Stomach (tissue), 9 donors: ENCODE results near the gene PRRX2. TPM values are rescaled to one million over a fixed set of nuclear protein-coding genes. Genes with fewer than 3 reads are reported as not detected.

Experiments
- DNase-seq, 2 donors: peaks; one replicate each; pipeline versions ENCODE4 v3.0.0 to v3.0.0-alpha.2; 2013 to 2019
- H3K27ac ChIP-seq, 5 donors: fragments of 200-600 bp in 4 of 5; sonication (generic) in 4 of 5; one replicate each; pipeline ENCODE4 v1.5.1; 2013 to 2019; ENCODE audit warnings: mild to moderate bottlenecking in 1 of 5, moderate library complexity in 1 of 5
- H3K27me3 ChIP-seq, 3 donors: fragments of 200-600 bp; sonication (generic); one replicate each; pipeline ENCODE4 v1.5.1; 2017 to 2019; ENCODE audit warnings: mixed run types in 1 of 3
- H3K36me3 ChIP-seq, 4 donors: fragments of 200-600 bp; sonication (generic); 1 replicate in 3 of 4; 2 replicates in 1 of 4; pipeline ENCODE4 v1.5.1; 2016 to 2019
- H3K4me1 ChIP-seq, 4 donors: fragments of 200-600 bp; sonication (generic); one replicate each; pipeline ENCODE4 v1.5.1; 2016 to 2019
- H3K4me3 ChIP-seq, 4 donors: fragments of 200-600 bp; sonication (generic) in 3 of 4; one replicate each; pipeline ENCODE4 v1.5.1; 2016 to 2019; ENCODE audit warnings: mild to moderate bottlenecking in 1 of 4
- H3K9me3 ChIP-seq, 4 donors: fragments of 200-600 bp; sonication (generic); one replicate each; pipeline ENCODE4 v1.5.1; 2016 to 2019
- EP300 ChIP-seq: sonication (generic); formaldehyde crosslinking; IDR thresholded peaks from one replicate; pipeline ENCODE4 v1.6.1; 2017; ENCODE audit warnings: antibody characterized with exemption
- POLR2A ChIP-seq, 4 donors: fragments of 450-650 bp; IDR thresholded peaks; one replicate each; pipeline ENCODE4 v1.6.1; 2016; ENCODE audit warnings: antibody characterized with exemption in 4 of 4, control low read depth in 2 of 4, mild to moderate bottlenecking in 1 of 4, moderate library complexity in 1 of 4
- POLR2AphosphoS5 ChIP-seq, 3 donors: sonication (generic); formaldehyde crosslinking; IDR thresholded peaks; one replicate each; pipeline ENCODE4 v1.6.1; 2016; ENCODE audit warnings: antibody characterized with exemption in 3 of 3
- WGBS, 5 donors: extraction: QIAGEN DNeasy Blood & Tissue Kit in 3 of 5; methylation state at CpG; one replicate each; pipeline versions ENCODE4 v1.1.5 to v1.1.7; 2013 to 2018; 5-methylcytosine and 5-hydroxymethylcytosine counted together
- intact Hi-C: fragments of 100-400 bp; cut with DNase I; formaldehyde crosslinking; loops from one replicate; pipeline ENCODE4 v1.15.1; 2023; ENCODE audit warnings: low total_unique reads
- polyA plus RNA-seq, 3 donors: library from polyadenylated mRNA; stranded (reverse); fragments of 200-250 nt; gene quantifications; one replicate each; pipeline ENCODE4 v1.2.3, GENCODE V29; 2013
- total RNA-seq, 5 donors: library from RNA; depleted of rRNA; stranded (reverse); fragments of >200 nt; gene quantifications; one replicate each; pipeline versions ENCODE4 v1.1.0 to v1.2.3, GENCODE V29; 2014 to 2016
- TF ChIP-seq, protein P1 (sequence below), 7 experiments: fragments of 450-650 bp in 4 of 7; fragments of 200-600 bp in 3 of 7; sonication (generic) in 3 of 7; IDR thresholded peaks; one replicate each; pipeline ENCODE4 v1.5.1; 2016 to 2019; ENCODE audit warnings: antibody characterized with exemption in 7 of 7, control low read depth in 2 of 7, mild to moderate bottlenecking in 1 of 7
- donor health status: healthy with polysubstance abuse.
- donor health status: Bipolar disorder and iron deficiency.
- donor health status: healthy.

PRRX2 gene
- total and polyA plus RNA-seq, 8 donors, result 0.87 to 8.4 (median 3.0) TPM; not detected in 2

DNA sequence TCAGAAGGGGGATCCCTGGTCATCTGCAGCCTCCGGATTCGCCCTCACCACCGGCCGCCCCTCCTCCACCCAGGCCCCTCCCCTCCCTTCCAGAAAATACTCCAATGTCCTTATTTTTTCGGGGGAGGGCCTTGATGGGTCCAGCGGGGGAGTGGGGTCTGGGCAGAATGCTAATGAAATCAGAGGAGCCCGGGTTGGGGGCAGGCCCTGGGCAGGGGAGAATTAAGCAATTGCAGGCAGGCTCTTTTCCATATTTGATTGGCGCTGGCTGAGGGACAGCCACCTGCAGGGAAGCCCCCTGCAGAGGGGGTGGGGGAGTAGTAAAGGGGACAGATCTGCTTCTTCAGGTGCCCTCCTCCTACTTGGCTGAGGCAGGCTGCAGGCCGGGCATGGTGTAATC, 21.3 kb downstream of the PRRX2 start:
- intact Hi-C loops, result no loop called here
- Histone ChIP-seq H3K27ac (no peak overlapping the region), H3K27me3 (peaks cover 0 to 18% (median 0%) of the 10 kb centered on the region in 3 donors), H3K4me1 (no peaks in the 10 kb centered on the region), H3K9me3 (no peaks in the 10 kb centered on the region), H3K36me3 (no peaks in the 10 kb centered on the region), H3K4me3 (no peak overlapping the region)
- WGBS, 5 donors, result 61 to 69% (median 64%) methylated on average over 9 of the region's 9 CpGs
- DNase-seq, result no peak
- TF ChIP-seq POLR2AphosphoS5 (IDR thresholded peaks at IDR 0.05), result no peak

DNA sequence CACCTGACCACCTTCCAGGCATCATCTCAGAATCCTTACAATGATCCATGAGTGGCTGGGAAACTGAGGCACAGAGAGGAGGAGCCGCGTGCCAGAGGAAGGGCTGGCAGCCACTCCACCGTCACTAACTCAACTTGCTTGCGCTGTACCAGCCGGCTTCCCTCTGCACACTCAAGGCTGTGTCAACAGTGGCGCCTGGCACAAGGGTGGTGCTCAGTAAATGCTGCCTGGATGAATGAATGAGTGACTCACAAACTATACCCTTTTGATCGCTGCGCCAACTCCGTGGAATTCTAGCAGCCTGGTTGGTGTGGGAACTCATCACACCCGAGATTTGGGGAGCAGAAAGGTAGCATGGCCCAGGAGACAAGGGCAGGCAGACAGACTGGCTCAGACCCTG, 21.9 kb downstream of the PRRX2 start:
- TF ChIP-seq EP300 (no peak), POLR2AphosphoS5 (IDR thresholded peaks at IDR 0.05) (peak in 1 of 3 donors; percentile 16)
- H3K27ac ChIP-seq, result no peak overlapping the region
- no peaks in the 10 kb centered on the region for H3K4me1 ChIP-seq
- H3K27me3 ChIP-seq, result peaks cover 0 to 12% (median 0%) of the 10 kb centered on the region in 3 donors
- WGBS, 5 donors, result 47 to 76% (median 59%) methylated on average over 9 to 10 of the region's 10 CpGs
- peak in 1 of 2 donors; percentile 60 for DNase-seq
- no peaks in the 10 kb centered on the region for H3K36me3 ChIP-seq
- H3K9me3 ChIP-seq, result no peaks in the 10 kb centered on the region
- no peak overlapping the region for H3K4me3 ChIP-seq
- intact Hi-C loops, result no loop called here

DNA sequence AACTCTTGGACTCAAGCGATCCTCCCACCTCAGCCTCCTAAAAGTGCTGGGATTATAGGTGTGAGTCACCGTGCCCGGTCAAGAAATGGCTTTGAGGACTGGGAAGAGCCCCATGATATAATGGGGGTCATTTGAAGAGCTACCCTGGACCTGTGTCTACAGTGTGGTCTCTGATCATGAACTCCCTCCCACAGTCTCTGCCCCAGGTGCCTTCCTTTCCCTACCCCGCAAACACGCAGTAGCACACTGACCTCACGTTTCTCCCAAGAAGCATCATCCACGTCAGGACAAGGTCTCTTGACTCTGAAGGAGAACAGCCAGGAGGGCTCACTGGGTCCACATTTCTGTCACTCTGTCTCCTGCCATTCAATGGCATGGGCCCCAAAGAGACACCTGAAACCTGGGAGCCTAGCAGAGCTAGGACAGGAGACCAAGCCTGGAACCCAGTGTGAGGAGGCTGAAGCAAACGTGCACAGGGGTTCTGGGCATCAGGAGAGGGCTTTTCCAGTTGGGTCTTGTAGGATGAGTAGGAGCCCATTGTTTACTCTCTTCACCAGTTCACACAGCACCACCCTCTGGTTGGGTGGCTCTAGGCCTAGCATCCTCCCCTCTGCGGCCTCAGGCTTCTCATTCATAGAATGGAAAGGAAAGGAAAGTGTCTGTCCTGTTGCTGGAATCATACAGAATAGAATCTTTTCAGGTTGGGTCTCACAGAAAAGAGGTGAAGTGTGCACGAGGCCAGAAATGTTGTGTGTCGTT, 23.0 kb downstream of the PRRX2 start:
- no peak for DNase-seq
- Histone ChIP-seq H3K4me3 (no peak overlapping the region), H3K27ac (no peak overlapping the region), H3K27me3 (peaks cover 0 to 7% (median 0%) of the 10 kb centered on the region in 3 donors), H3K4me1 (no peaks in the 10 kb centered on the region), H3K36me3 (no peaks in the 10 kb centered on the region), H3K9me3 (no peaks in the 10 kb centered on the region)
- WGBS, 5 donors, result 84 to 90% (median 87%) methylated on average over 11 of the region's 11 CpGs
- intact Hi-C loops, result no loop called here
- no peak for TF ChIP-seq EP300

DNA sequence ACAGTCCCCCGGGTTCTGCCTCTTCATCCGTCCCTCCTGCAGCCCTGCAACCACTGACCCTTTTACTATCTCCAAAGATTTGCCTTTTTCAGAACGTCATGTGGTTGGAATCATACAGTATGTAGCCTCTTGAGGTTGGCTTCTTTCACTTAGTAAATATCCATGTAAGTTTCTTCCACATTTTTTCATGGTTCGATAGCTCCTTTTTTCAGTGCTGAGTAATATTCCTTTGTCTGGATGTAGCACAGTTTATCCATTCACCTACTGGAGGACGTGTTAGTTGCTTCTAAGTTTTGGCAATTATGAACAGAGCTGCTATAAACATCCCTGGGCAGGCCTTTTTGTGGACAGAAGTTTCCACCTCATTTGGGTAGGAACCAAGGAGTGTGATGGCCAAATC, 27.1 kb downstream of the PRRX2 start:
- Histone ChIP-seq H3K4me3 (no peak overlapping the region), H3K27ac (no peak overlapping the region), H3K36me3 (no peaks in the 10 kb centered on the region), H3K4me1 (peaks cover 8 to 11% (median 9%) of the 10 kb centered on the region in 4 donors), H3K27me3 (peaks cover 0 to 40% (median 13%) of the 10 kb centered on the region in 3 donors), H3K9me3 (no peaks in the 10 kb centered on the region)
- no peak for DNase-seq
- 79 to 87% (median 83%) methylated on average over 5 of the region's 5 CpGs for WGBS, 5 donors
- TF ChIP-seq POLR2AphosphoS5 (IDR thresholded peaks at IDR 0.05) (no peak), EP300 (no peak), POLR2A (IDR thresholded peaks at IDR 0.05) (no peak)
- TF ChIP-seq, protein P1, sequence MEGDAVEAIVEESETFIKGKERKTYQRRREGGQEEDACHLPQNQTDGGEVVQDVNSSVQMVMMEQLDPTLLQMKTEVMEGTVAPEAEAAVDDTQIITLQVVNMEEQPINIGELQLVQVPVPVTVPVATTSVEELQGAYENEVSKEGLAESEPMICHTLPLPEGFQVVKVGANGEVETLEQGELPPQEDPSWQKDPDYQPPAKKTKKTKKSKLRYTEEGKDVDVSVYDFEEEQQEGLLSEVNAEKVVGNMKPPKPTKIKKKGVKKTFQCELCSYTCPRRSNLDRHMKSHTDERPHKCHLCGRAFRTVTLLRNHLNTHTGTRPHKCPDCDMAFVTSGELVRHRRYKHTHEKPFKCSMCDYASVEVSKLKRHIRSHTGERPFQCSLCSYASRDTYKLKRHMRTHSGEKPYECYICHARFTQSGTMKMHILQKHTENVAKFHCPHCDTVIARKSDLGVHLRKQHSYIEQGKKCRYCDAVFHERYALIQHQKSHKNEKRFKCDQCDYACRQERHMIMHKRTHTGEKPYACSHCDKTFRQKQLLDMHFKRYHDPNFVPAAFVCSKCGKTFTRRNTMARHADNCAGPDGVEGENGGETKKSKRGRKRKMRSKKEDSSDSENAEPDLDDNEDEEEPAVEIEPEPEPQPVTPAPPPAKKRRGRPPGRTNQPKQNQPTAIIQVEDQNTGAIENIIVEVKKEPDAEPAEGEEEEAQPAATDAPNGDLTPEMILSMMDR (IDR thresholded peaks at IDR 0.05), result no peak
- intact Hi-C loops, result no loop called here

DNA sequence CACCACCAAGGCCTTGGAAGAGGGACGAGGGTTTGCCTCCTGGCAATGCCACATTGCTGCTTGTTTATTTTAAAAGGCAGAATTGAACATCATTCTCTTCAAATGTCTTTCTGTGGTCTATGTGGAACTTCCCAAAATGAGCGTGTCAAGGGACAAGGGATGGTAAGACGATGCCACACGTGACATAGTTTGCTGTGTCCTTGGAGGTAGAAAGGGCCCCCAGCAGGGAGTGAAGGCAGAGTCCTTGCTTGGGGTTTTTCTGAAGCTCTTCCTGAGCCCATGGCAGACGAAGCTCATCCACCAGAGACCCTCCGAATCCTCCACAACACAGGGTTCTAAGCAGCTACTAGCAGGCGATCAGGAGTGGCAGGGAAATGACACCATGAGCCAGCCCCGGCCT, 28.3 kb downstream of the PRRX2 start:
- no peaks in the 10 kb centered on the region for H3K36me3 ChIP-seq
- H3K27ac ChIP-seq, result no peak overlapping the region
- intact Hi-C loops, result no loop called here
- H3K9me3 ChIP-seq, result no peaks in the 10 kb centered on the region
- H3K4me3 ChIP-seq, result no peak overlapping the region
- DNase-seq, result no peak
- TF ChIP-seq POLR2A (IDR thresholded peaks at IDR 0.05) (no peak), POLR2AphosphoS5 (IDR thresholded peaks at IDR 0.05) (no peak), EP300 (no peak)
- TF ChIP-seq, protein P1 (IDR thresholded peaks at IDR 0.05), result no peak
- WGBS, 5 donors, result 71 to 87% (median 79%) methylated on average over 8 of the region's 8 CpGs
- H3K4me1 ChIP-seq, result peaks cover 14 to 23% (median 18%) of the 10 kb centered on the region in 4 donors
- H3K27me3 ChIP-seq, result peaks cover 0 to 45% (median 23%) of the 10 kb centered on the region in 3 donors

DNA sequence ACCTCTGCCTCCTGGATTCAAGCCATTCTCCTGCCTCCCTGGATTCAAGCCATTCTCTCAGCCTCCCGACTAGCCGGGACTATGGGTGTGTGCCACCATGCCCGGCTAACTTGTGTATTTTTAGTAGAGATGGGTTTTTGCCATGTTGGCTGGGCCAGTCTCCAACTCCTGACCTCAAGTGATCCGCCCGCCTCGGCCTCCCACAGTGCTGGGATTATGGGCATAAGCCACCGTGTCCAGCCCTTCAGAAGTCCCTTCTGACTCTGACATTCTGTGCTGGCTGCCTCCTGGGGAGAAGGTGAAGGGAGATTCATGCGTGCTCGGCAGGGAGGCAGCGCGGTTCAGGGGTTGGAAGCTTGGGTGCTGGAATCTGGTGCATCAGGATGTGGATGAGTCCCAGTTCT, 28.8 kb downstream of the PRRX2 start:
- no peak overlapping the region for H3K27ac ChIP-seq
- H3K9me3 ChIP-seq, result no peaks in the 10 kb centered on the region
- peaks cover 14 to 24% (median 18%) of the 10 kb centered on the region in 4 donors for H3K4me1 ChIP-seq
- 46 to 58% (median 51%) methylated on average over 11 of the region's 11 CpGs for WGBS, 5 donors
- TF ChIP-seq POLR2AphosphoS5 (IDR thresholded peaks at IDR 0.05), result no peak
- TF ChIP-seq POLR2A (IDR thresholded peaks at IDR 0.05), result no peak
- no peak for TF ChIP-seq EP300
- TF ChIP-seq, protein P1 (IDR thresholded peaks at IDR 0.05), result no peak
- DNase-seq, result no peak
- peaks cover 0 to 50% (median 26%) of the 10 kb centered on the region in 3 donors for H3K27me3 ChIP-seq
- intact Hi-C loops, result no loop called here
- H3K4me3 ChIP-seq, result no peak overlapping the region
- H3K36me3 ChIP-seq, result no peaks in the 10 kb centered on the region
